HepG2 (cell line): ENCODE results near the gene DGCR2. TPM values are rescaled to one million over a fixed set of nuclear protein-coding genes. Genes with fewer than 3 reads are reported as not detected.

Experiments used
- ATAC-seq: fragments of 200-7000 bp; cut with Tn5 transposase; 3 replicates; pipeline ENCODE4 v1.9.1; 2020; ENCODE audit warnings: mild to moderate bottlenecking, moderate library complexity
- BruUV-seq: library from RNA; stranded (reverse); fragments of 400-500 nt; replicated peaks from 2 replicates; lab custom pipeline; 2021; lab: Mats Ljungman, UMichigan
- CTCF ChIA-PET: fragments of 300-600 bp; formaldehyde crosslinking; extraction: SDS; loops from one replicate; lab custom pipeline; 2021; ENCODE audit warnings: low total read pairs, inconsistent platforms, low intra/inter-chr PET ratio; lab: Yijun Ruan, JAX
- POLR2A ChIA-PET: fragments of 350-600 bp; sonication (Branson Sonifier 250); formaldehyde crosslinking; loops from one replicate; lab custom pipeline; 2020; ENCODE audit warnings: antibody characterized with exemption, inconsistent platforms; lab: Yijun Ruan, JAX
- DNase-seq: peaks from one replicate; pipeline ENCODE4 v3.0.0-alpha.2; 2015; ENCODE audit warnings: low spot score
- FAIRE-seq: peaks from 3 replicates; lab custom pipeline; 2011; peaks lifted over from hg19 to GRCh38; lab: Jason Lieb, UNC
- H2AFZ ChIP-seq: one replicate; pipeline ENCODE4 v1.6.1; 2011; ENCODE audit warnings: low read length, inconsistent platforms
- H3K27ac ChIP-seq: fragments of 300-600 bp; 3 replicates; pipeline ENCODE4 v1.8.0; 2011; ENCODE audit warnings: mixed run types, mild to moderate bottlenecking, mixed read lengths, low read length, inconsistent platforms; ENCODE audit not compliant: insufficient read depth; ENCODE audit errors: extremely low read length
- H3K27me3 ChIP-seq, 2 experiments: fragments of 200-600 bp in 1 of 2; 2 replicates in 1 of 2; 3 replicates in 1 of 2; pipeline versions ENCODE4 v1.6.0 to v1.8.0; 2011; ENCODE audit warnings: low read length in 2 of 2, mild to moderate bottlenecking in 2 of 2, moderate library complexity in 2 of 2, inconsistent platforms in 1 of 2; ENCODE audit not compliant: insufficient read depth in 2 of 2, control insufficient read depth in 1 of 2
- H3K36me3 ChIP-seq, 2 experiments: fragments of 200-600 bp in 1 of 2; replicated peaks in 1 of 2; 2 replicates in 1 of 2; 3 replicates in 1 of 2; pipeline versions ENCODE4 v1.5.1 to v1.8.0; 2011; ENCODE audit warnings: low read length in 2 of 2, inconsistent platforms in 1 of 2; ENCODE audit not compliant: insufficient read depth in 2 of 2, control insufficient read depth in 1 of 2
- H3K4me1 ChIP-seq: 2 replicates; pipeline ENCODE4 v1.5.1; 2012; ENCODE audit warnings: low read length, inconsistent platforms; ENCODE audit not compliant: insufficient read depth
- H3K4me2 ChIP-seq: 2 replicates; pipeline ENCODE4 v1.6.0; 2011; ENCODE audit warnings: low read depth, low read length, inconsistent platforms
- H3K4me3 ChIP-seq, 3 experiments: fragments of 200-600 bp in 1 of 3; sonication (generic), shearing (Covaris generic) in 1 of 3; replicated peaks in 1 of 3; 2 replicates each; pipeline ENCODE4 v1.5.1; 2011 to 2016; ENCODE audit warnings: low read length in 3 of 3, inconsistent platforms in 2 of 3, low read depth in 2 of 3, mild to moderate bottlenecking in 2 of 3, control low read depth in 1 of 3, mixed read lengths in 1 of 3; ENCODE audit not compliant: insufficient read depth in 1 of 3
- H3K79me2 ChIP-seq: one replicate; pipeline ENCODE4 v1.6.1; 2011; ENCODE audit warnings: low read length, inconsistent platforms; ENCODE audit not compliant: insufficient read depth
- H3K9ac ChIP-seq: 2 replicates; pipeline ENCODE4 v1.6.0; 2011; ENCODE audit warnings: mild to moderate bottlenecking, low read depth, low read length, inconsistent platforms; ENCODE audit not compliant: insufficient read depth
- H3K9me3 ChIP-seq: 2 replicates; pipeline ENCODE4 v1.5.1; 2012; ENCODE audit warnings: mild to moderate bottlenecking, low read length
- H4K20me1 ChIP-seq: 2 replicates; pipeline ENCODE4 v1.6.0; 2011; ENCODE audit warnings: inconsistent platforms, mild to moderate bottlenecking, low read length, moderate library complexity; ENCODE audit not compliant: insufficient read depth
- ATM ChIP-seq: fragments of 450-650 bp; IDR thresholded peaks from 2 replicates; pipeline ENCODE4 v1.7.1; 2017; ENCODE audit warnings: mild to moderate bottlenecking, borderline replicate concordance
- HBP1 ChIP-seq: IDR thresholded peaks from 2 replicates; pipeline ENCODE4 v1.6.1; 2016; ENCODE audit warnings: low read depth, control low read depth
- HOXA9 ChIP-seq: sonication (generic); formaldehyde crosslinking; IDR thresholded peaks from 2 replicates; pipeline ENCODE4 v1.8.1; 2022; ENCODE audit warnings: missing genetic modification reagents, mild to moderate bottlenecking, moderate library complexity, borderline replicate concordance
- JARID2 ChIP-seq: sonication (generic); formaldehyde crosslinking; IDR thresholded peaks from 2 replicates; pipeline ENCODE4 v1.8.1; 2023; ENCODE audit warnings: missing genetic modification reagents, inconsistent platforms; ENCODE audit not compliant: insufficient replicate concordance
- MED1 ChIP-seq: sonication (generic); formaldehyde crosslinking; IDR thresholded peaks from 2 replicates; pipeline ENCODE4 v1.4.0; 2020; ENCODE audit warnings: missing genetic modification reagents
- NFAT5 ChIP-seq: sonication (generic); formaldehyde crosslinking; IDR thresholded peaks from 2 replicates; pipeline ENCODE4 v1.4.0; 2020; ENCODE audit warnings: missing genetic modification reagents
- NR3C1 ChIP-seq: sonication (generic); formaldehyde crosslinking; IDR thresholded peaks from 2 replicates; pipeline ENCODE4 v1.4.0; 2020; ENCODE audit warnings: missing genetic modification reagents
- RBM39 ChIP-seq: fragments of 200-400 bp; formaldehyde crosslinking; IDR thresholded peaks from one replicate; pipeline ENCODE4 v1.6.1; 2018; ENCODE audit warnings: antibody characterized with exemption, mild to moderate bottlenecking, low read depth, low read length; ENCODE audit not compliant: poor library complexity, severe bottlenecking
- SOX13 ChIP-seq, 3 experiments: fragments of 450-650 bp in 1 of 3; sonication (generic) in 1 of 3; formaldehyde crosslinking in 1 of 3; IDR thresholded peaks in 2 of 3; conservative IDR thresholded peaks in 1 of 3; 2 replicates each; pipeline versions ENCODE4 v1.5.0 to v1.6.1; 2016 to 2020; ENCODE audit warnings: antibody characterized with exemption in 1 of 3, mild to moderate bottlenecking in 1 of 3, missing compliant biosample characterization in 1 of 3, missing genetic modification reagents in 1 of 3, moderate library complexity in 1 of 3
- ZNF276 ChIP-seq: sonication (generic); formaldehyde crosslinking; IDR thresholded peaks from 2 replicates; pipeline ENCODE4 v1.4.0; 2020; ENCODE audit warnings: mild to moderate bottlenecking, low read depth, missing genetic modification reagents
- ZNF556 ChIP-seq: sonication (generic); formaldehyde crosslinking; IDR thresholded peaks from 2 replicates; pipeline ENCODE4 v1.4.0; 2020; ENCODE audit warnings: mild to moderate bottlenecking, missing genetic modification reagents, borderline replicate concordance
- ZNF720 ChIP-seq: sonication (generic); formaldehyde crosslinking; IDR thresholded peaks from 2 replicates; pipeline ENCODE4 v1.4.0; 2020; ENCODE audit warnings: missing genetic modification reagents
- WGBS: methylation state at CpG from one replicate; pipeline ENCODE4 v1.1.6; 2017; ENCODE audit warnings: low lambda C conversion rate; 5-methylcytosine and 5-hydroxymethylcytosine counted together
- in situ Hi-C: cut with HindIII; loops from 2 replicates; pipeline ENCODE4 v1.10.0; 2017; ENCODE audit warnings: low pct_unique_long_range_greater_than_20kb; ENCODE audit not compliant: extremely low pct_ligation_motif_present
- intact Hi-C: fragments of 100-400 bp; cut with micrococcal nuclease; formaldehyde crosslinking; loops from one replicate; pipeline ENCODE4 v1.10.0; 2022; ENCODE audit not compliant: unreplicated experiment
- polyA plus RNA-seq, 8 experiments: library from polyadenylated mRNA; depleted of rRNA in 3 of 8; stranded (reverse) in 7 of 8; unstranded in 1 of 8; fragments of >200 nt; fragmentation: Illumina TruSeq in 4 of 8; extraction: Trizol in 4 of 8; gene quantifications; 2 replicates each; pipeline versions ENCODE4 v1.2.1 to v1.2.3, GENCODE V29; 2011 to 2016; ENCODE audit warnings: low read depth in 4 of 8, missing spikeins in 1 of 8, mixed read lengths in 1 of 8; ENCODE audit not compliant: insufficient read depth in 1 of 8
- total RNA-seq, 5 experiments: library from RNA; depleted of rRNA; stranded (reverse); fragments of >200 nt; fragmentation: Illumina TruSeq; extraction: Trizol; gene quantifications; 2 replicates each; pipeline ENCODE4 v1.2.3, GENCODE V29; 2016; ENCODE audit warnings: low read depth in 1 of 5
- TF ChIP-seq, protein P1 (sequence below): IDR thresholded peaks from 2 replicates; pipeline ENCODE4 v1.6.1; 2016; ENCODE audit warnings: missing genetic modification reagents, missing compliant biosample characterization

DGCR2 gene
- total and polyA plus RNA-seq, 2 of the 13 experiments (the other 11 are each of a cell fraction or from before 2014, with no cell fraction given) = 23.1 to 35.3 TPM

DNA sequence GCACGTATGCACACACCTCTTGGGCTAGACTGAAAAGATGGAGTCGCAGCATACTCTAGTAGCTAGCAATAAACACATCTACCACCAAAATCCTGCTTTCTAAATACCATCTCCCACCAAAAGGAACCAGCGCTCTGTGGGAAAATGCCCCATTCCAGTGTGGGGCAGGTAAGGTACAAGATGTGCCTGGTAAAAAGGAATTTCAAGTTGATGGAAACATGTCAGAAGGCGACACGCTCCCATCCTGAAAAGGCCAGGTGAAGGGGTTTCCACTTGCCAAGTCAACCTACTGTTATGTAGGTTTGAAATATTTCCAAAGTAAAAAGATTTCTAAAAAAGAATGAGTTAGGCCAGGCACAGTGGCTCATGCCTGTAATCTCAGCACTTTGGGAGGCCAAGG, 8.8 kb downstream of the DGCR2 start:
- no peaks in the 10 kb centered on the region for H3K9me3 ChIP-seq
- no TSS peak for BruUV-seq
- 98% methylated on average over 5 of the region's 5 CpGs for WGBS
- H3K27ac ChIP-seq = no peak overlapping the region
- FAIRE-seq (no peak), ATAC-seq (no peak), DNase-seq (no peak)
- no peak for TF ChIP-seq NR3C1 (CRISPR knock-in tag)
- TF ChIP-seq JARID2 (CRISPR knock-in tag) = no peak
- TF ChIP-seq, protein P1, sequence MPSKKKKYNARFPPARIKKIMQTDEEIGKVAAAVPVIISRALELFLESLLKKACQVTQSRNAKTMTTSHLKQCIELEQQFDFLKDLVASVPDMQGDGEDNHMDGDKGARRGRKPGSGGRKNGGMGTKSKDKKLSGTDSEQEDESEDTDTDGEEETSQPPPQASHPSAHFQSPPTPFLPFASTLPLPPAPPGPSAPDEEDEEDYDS (CRISPR knock-in tag) = no peak
- TF ChIP-seq HOXA9 = no peak
- TF ChIP-seq RBM39 = no peak
- no peak for TF ChIP-seq ATM
- no peak for TF ChIP-seq ZNF556 (CRISPR knock-in tag)
- no peak for TF ChIP-seq ZNF720 (CRISPR knock-in tag)
- no peak for TF ChIP-seq NFAT5 (CRISPR knock-in tag)
- no peak for TF ChIP-seq SOX13 (IDR thresholded peaks at IDR 0.05)
- TF ChIP-seq SOX13 (CRISPR knock-in tag; conservative IDR thresholded peaks at IDR 0.05 in 1 of 2, IDR thresholded peaks at IDR 0.05 in 1 of 2) = no peak
- no peak for TF ChIP-seq HBP1
- no peak for TF ChIP-seq ZNF276 (CRISPR knock-in tag)
- no peak for TF ChIP-seq MED1 (CRISPR knock-in tag)
- no peak overlapping the region for H2AFZ ChIP-seq
- H4K20me1 ChIP-seq = peaks cover 59% of the 10 kb centered on the region
- H3K4me1 ChIP-seq = peaks cover 42% of the 10 kb centered on the region
- peaks cover 1 to 15% of the 10 kb centered on the region in 2 experiments; a peak in 4 of 5 replicates for H3K36me3 ChIP-seq
- no peak overlapping the region for H3K4me3 ChIP-seq
- no peak overlapping the region for H3K4me2 ChIP-seq
- CTCF ChIA-PET = no interaction called here
- intact Hi-C loops = no loop called here
- peaks cover 82% of the 10 kb centered on the region for H3K79me2 ChIP-seq
- no peak overlapping the region for H3K9ac ChIP-seq
- POLR2A ChIA-PET = no interaction called here
- H3K27me3 ChIP-seq = no peaks in the 10 kb centered on the region; a peak in 1 of 5 replicates
- in situ Hi-C loops = no loop called here
